HG03095 (cell line): ENCODE data around the gene TLL1.

Experiments used
- ATAC-seq: cut with Tn5 transposase; IDR thresholded peaks from one replicate; pipeline ENCODE4 v1.9.1; 2021; ENCODE audit warnings: moderate library complexity; ENCODE audit not compliant: unreplicated experiment

TLL1 gene

DNA sequence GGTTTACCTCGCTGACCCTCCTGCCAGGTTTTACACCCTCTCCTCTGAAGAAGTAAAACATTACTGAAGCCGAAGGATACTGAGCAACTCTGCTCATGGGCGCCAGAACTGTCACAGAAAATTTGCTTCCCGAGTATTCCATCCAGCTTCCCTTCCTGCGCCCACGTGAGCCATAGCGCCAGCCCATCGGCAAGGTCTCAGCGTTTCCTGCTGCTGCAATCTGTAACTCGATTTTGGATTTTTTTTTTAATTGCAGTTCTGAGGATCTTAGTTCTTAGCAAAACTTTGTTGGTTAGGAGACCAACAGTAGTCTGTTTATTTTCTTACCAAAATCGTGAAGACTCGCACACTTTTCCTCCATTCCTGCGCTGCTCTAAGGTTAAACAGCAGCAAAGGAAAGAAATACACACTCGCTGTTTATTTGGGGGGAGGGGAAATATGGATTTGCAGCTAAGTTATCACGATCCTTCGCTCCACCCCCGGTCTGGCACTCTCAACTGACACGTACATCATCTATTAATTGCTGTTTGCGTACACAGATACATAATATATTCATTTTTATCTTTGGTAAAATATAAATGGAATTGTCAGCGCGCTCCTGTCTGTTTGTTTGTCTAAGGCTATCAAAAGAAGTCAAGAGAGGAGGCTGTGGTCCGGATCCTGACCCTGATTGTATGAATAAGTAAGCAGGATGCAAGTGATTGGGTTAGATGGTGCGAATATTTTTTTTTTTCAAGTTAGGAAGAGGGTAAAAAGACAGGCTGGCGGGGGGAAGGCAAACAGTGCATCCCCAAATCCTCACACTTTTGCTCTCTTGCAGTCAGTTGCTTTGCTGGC is at the start of gene TLL1:
TSS of gene TLL1 (plus strand) at position 777 of the 837 bp plus-strand sequence. CDS start 668 bp downstream, outside the sequence.
- no peak for ATAC-seq

DNA sequence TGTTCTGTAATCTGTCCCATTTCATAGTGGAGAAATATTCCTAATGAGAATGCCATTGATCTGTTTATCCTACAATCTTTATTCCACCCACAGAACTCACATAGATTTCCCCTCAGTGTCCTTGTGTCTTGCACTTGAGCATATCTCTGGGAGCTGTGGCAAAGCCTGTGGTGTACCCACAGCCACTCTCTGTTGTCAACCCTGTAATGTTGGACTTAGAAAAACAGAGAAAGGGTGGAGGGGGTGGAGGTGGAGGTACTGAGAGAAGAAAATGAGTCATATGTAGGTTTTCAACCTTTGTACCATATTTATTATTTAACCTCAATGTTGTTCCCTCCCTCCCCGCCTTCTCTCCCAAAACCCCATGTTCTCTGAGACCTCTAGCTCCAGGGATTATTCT is 46.9 kb upstream of the TLL1 start:
- ATAC-seq = no peak

DNA sequence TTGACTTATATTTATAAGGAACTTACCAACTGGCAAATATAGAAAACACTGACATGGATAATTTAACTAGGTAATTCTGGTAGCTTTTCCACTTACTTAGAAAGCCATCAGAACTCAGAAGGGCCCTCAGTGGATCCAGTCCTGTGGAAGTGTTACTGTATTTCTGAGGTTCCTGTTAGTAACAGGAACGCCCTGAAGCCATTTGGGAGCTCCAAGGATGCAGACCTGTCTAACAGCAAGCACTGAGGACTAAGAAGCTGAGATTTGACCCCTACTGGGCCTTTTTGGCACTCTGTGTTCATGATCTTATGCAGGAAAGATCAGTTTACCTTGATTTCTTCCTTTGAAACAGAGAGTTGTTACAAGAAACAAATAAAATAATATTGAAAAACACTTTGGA is 46.0 kb upstream of the TLL1 start:
- ATAC-seq = no peak

DNA sequence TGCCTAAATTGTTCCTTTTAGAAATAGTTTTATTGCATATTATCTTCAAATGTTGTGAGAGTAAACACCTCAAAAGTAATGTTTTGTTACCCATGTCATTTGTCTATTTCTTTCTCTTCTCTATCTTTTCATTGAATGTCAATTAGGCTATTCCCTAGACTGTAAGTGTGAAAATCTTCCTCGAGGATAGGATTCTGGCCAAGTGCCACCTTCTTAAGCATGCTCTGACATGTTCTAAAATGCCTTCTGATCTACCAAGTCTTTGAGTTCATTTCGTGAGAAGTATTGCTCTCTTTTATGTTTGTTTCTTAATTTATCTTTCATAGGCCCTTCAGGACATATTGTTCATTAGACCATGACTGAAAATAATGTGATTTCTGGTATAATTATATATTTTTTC is 44.1 kb upstream of the TLL1 start:
- no peak for ATAC-seq

DNA sequence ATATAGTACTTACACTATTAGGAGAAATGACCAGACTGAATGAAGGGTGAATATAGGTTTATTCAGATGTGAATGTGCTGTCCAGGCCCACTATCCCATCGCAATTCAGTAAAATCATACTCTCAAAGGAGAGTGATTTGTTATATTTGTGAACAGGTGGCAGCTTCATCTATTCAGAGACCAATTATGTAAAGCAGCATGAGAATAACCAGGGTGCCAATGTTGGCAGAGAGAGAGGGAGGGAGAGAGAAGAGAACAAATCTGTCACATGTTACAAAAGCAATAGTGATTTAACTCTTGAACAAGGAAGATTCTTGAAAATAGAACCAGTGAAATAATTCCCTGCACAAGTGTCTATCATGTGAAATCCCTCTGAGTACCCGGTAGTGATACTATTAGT is 38.9 kb upstream of the TLL1 start:
- ATAC-seq = no peak

DNA sequence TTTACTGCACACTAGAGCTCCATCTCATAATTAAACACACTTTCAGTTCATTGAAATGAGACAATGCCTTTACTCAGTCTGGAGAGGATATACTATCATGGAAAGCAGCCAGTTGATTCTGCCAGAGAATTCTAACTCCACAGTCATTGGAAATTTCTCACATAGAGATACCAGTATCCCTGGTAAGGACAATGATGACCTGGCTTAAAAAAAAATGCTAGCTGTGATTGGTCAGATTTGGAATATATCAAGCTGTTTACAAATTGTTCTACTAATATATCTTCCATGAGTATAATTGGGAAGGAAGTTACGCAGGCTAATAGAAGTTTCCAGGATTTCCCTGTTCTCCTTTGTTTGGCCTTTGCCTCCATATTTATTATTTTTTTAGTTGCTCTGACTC is 34.5 kb upstream of the TLL1 start:
- ATAC-seq = no peak

DNA sequence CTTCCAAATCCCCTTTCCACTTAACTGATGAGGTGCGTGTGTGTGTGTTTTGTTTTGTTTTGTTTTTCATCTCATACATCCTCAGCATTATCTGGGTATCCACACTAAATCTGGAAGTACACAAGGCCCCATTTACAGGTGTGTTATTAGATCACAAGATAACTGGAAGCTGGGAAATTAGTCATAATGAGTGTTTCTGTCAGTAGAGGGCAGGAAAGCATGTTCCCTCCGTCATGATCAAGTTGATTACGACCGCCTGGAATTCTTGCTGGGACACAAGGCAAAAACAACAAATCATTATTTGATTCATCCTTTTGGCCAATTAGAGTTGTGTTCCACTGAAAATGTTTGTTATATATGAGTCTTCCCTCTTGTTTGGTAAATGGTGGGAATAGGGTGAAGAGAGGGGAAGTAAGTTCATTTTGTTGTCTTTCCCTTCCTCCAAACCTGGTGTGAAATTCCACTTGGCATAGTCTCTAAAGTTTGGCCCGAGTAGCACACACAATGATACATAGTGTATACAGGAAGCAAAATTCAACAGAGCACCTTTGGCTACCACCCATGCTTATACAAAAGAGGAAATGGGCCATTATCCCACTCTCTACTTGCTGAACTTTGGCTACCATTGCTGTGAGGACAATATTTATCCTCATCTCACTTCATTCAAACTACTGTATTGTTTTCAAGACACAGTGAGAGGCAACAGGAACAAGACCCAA is 33.3 kb upstream of the TLL1 start:
- ATAC-seq = no peak

DNA sequence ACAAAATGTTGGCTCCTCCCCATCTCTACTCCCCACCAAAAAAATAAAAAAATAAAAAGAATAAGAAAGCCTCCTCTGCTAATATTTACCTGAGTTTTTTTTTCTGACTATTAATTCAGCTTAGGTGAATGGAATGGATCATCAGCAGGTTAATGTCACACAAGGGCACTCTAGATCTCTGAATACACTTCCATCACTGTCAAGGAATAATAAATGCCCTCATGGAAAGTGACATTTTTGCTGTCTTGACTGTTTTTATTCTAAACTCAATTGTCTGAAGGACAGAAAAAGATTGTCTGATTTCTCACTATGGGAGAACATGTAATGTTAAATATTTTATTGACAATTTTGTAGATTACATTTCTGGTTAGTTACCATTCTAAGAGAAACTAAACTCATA is 30.4 kb upstream of the TLL1 start:
- no peak for ATAC-seq

DNA sequence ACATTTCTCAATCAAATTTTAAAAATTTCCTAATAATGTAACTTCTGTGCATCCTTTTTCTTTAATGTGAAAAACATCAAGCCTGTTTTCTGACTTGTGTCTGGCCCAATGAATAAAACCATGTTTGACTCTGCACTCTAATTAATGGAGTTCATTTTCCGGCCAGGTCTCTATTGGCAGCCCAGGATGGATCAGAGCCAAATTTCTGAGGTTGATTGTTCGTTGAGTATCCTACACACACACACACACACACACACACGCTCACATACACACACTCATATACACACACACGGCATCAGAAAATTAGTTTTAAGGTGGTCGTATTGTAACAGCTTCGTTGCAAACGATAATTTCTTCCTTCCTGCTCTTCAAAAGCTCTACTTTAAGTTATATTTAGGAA is 28.9 kb upstream of the TLL1 start:
- ATAC-seq = no peak

DNA sequence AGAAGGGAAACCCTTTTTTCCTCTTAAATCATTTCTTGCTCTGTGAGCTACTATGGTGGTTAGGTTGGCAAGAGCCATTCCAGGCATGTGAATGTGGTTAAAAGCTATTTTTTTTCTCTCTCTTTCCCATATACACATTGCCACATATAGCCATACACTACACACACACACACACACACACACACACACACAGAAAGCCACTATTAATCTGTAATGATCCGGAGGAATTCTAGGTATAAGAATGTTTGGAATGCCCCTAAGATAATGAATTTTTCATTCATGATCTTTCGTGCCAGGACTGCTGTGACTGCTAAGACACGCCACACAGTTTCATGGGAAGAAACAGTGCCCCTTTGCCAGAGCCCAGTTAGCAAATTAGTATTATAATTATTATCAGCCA is 21.8 kb upstream of the TLL1 start:
- no peak for ATAC-seq

DNA sequence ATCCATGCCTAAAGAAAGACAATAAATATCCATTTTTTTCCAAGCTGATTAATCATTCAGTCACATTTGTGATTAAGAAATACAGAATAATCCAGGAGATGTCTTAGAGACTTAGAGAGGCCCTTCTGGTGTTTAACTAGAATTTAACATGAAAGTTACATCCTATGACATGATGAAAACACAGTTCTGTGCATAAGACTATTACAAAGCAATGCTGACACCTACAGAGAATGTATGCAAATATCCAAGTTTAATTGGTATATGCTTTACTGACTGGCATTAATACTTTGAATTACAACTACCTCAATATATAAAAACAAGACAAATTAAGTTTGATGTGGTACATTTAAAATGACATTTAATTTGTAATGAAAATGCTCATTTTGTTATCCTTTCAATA is 17.8 kb upstream of the TLL1 start:
- no peak for ATAC-seq

DNA sequence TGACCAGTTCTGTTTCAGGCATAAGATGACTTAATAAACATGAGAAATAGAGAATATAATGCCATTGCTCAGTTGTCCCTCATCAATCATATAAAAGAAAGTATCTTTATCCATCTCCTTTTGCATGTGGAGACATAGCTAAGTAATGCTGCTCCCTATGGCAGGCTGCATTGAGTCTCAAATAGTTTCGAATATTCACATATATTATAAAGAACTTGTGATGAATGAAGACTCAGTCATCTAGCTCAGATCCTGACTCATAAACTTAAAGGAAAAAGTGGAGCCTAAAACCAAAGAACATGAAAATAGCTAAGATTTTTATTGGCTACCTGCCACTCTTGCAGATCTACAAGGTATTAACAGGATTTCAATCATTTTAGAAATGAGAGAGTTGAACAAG is 11.7 kb upstream of the TLL1 start:
- ATAC-seq = no peak

DNA sequence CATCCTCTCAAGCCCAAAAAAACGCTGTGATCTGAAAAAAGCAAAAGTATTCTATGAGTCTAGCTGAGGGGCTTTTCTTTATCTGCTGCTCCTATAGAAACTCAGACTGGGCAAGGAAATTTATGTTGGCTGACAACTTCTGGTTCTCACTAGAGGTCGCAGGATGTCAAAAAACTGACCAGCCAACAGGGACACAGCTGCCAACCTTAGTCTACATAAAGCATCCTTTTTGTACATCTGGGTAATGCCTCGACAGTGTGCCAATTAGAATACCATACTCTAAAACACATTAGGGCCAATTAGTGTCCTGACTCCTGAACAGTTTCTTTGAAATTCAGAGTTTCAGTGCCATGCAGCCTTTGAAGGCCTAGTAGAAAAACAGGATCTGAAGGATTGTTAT is 8.8 kb upstream of the TLL1 start:
- no peak for ATAC-seq

DNA sequence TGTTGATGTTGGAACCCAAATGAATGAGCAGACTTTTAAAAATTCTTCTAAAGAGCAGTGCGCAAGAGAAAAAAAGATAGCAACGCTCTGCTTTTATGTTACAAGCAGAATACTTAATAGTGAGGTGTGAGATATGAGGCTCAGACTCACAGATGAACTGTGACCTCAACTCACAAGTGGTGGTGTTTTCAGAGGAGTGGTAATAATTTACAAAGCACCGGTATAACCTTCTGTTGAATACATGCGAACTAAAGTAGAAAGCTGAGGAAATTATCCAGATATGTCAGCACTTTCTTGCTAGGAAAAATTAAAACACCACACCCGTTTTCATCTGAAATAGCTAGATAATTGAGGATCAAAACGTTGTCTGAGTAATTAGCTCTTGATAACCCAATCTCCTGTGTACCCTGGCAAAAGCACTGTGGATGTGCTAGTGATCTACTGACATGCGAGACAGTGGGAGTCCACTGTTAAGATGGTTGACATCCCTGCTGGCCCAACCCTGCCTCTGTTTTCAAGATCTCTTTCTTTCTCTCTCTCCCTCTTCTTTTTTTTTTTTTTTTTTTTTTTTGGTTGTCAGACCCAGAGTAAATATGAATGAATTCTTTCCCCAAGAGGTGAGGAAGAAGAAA is 6.9 kb upstream of the TLL1 start:
- no peak for ATAC-seq

DNA sequence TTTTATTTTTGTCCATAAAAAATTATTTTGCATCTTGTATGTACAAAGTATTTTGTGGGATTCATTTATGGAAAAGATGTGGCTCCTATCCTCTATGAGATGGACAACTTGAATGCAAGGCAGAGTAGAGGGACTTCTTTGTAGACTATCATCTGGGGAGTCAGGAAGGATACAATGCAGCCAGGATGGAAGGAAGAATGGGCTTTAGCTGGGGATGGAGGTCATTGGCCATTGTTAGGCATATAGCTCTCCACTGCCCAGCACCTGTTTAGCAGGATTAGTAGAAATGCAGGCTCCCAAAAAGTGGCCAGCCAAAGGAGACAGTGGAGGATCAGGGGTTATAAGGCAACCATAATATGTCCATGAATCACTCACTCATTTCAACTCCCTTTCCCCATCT is 5.1 kb upstream of the TLL1 start:
- ATAC-seq = no peak

DNA sequence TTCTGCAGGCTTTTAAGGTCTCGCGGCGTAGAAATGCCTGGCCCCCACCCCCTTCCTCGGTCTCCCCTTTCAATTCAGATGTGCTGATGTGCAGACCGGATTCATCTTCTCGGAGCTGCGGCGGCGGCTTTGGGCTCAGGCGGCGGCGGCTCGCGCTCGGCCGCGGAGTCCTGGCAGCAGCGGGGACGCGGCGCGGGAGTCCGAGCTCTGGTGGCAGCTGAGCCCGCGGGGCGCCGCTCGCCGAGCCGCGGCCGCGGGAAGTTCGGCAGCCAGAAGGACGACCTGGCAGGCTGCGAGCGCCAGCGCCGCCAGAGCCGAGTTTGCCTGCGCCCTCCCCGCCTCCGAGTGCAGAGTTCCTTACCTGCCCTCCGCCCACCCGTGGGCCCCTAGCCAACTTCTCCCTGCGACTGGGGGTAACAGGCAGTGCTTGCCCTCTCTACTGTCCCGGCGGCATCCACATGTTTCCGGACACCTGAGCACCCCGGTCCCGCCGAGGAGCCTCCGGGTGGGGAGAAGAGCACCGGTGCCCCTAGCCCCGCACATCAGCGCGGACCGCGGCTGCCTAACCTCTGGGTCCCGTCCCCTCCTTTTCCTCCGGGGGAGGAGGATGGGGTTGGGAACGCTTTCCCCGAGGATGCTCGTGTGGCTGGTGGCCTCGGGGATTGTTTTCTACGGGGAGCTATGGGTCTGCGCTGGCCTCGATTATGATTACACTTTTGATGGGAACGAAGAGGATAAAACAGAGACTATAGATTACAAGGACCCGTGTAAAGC is 448 bp downstream of the TLL1 start:
- ATAC-seq = no peak

DNA sequence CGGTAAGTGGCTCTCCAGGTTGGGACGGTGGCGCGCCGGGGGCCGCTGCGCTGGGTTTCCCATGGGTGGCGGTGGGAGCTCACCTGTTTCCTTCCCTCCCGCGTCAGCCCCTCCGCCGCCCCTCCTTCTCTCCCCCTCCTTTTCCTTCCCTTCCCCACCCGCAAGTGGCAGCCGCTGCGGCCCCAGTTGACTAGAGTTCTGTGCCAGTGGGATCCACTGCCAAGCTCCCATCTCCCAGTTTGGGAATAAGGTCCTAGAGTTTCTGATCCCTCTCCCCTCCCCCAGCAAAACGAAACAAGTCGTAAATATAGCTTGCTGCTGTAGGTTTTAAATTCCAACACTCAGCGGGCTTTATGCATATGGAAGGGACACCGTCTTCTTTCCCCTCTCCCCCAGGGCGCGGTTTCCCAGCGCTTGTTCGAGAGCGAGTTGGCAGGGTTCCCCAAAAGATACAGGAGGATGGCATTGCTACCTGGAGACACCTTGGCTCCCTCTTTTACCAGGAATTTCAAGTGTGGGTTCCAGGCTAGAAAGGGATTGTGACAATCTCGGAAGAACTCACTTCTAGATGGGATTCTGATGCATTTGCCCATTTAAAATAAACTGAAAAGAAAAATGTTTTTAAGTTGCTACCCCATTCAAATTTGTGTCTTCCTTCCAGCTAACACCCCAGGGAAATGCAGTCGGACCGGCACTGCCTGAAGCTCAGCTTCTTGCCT is 1.2 kb downstream of the TLL1 start:
- ATAC-seq = no peak

DNA sequence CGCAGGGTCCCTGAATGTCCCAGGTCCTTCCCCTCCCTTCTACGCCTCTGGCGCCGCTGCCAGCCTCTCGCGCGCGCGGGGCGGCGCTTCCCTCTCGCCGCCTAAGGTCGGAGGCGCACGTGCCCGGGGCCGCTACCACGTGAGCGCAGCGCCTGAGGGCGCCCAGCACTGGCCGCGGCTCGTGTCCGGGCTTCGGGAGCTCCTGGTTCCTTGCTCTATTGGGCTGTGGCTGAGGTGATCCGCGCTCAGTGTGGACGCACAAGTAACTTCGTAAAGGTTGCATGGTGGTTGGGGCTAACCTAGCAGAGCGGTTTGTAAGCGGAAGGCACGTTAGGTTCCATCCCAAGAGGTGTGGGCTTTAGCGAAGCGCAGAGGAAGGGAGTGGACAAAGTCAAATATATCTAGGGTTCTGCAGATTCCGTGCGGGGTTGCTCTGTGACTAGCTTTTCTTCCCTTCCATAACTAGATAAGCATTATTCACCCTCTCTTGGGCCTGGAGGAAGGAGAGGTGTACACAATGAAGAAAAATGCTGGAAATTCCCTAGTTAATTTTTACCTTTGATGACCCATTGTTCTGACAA is 1.8 kb downstream of the TLL1 start:
- ATAC-seq = no peak

DNA sequence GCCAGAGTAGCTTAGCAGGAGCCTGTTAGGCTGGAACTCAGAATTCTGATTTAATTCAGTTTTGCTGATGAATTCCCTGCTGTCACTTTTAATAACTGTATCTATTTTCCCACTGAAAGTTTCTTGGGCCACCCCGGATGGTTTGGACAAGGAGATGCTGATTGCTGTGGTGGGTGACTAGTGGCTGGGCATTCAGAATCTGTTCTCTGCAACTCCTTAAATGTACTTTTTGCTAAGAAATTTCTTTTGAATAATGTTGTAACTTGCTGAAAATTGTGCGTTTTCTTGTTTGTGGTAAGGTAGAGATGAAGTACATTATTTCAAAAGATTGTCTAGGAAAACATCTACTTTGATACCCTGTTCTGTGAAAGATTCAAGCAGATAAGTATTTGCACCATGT is 2.4 kb downstream of the TLL1 start:
- no peak for ATAC-seq

DNA sequence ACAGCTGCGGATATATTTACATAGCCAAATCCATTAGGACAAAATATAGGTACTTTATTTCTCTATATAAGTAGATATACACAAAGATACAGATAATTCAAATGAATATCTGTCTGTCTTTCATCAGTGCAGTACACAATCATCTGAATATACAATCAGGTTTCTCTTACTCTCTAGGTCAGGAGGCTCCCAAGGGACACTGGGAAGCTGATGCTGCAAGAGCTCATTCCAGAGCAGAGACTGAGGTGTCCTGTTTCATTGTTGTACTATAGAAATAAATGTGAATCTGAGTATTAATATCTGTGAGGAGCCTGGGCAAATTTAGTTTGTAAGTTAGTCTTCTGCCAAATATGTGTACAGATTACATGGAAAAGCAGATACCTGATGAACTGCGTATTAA is 4.2 kb downstream of the TLL1 start:
- no peak for ATAC-seq
